NCI-H345 (cell line): Measurements from ENCODE around the gene MIA.
"Not testable (repeated sequence)": the region's sequence is repeated elsewhere in the genome, so short reads cannot be mapped to it uniquely, and the experiment has no call there.

Source experiments
- DNase-seq: peaks from one replicate; lab custom pipeline; 2025; lab: John Stamatoyannopoulos, UW

Gene MIA

GRCh38 chr19:40774916-40775631, at the start of gene MIA:
TSS of gene MIA (plus strand) at chr19:40775521. CDS start at chr19:40775543, 22 bp downstream.
- DNase-seq = no peak

- DNase-seq = no peak
These were observed 49.0 kb upstream of the MIA start for GRCh38 chr19:40726279-40726678.

- not testable (repeated sequence) for DNase-seq
These were observed 45.3 kb upstream of the MIA start for GRCh38 chr19:40730065-40730464.

GRCh38 chr19:40732304-40732703, 43.0 kb upstream of the MIA start:
- DNase-seq = not testable (repeated sequence)

- no peak for DNase-seq
These were observed 42.2 kb upstream of the MIA start for GRCh38 chr19:40733149-40733548.

GRCh38 chr19:40735013-40735771, 40.1 kb upstream of the MIA start:
- DNase-seq = no peak

GRCh38 chr19:40736661-40737060, 38.7 kb upstream of the MIA start:
- DNase-seq = no peak

GRCh38 chr19:40737102-40737644, 38.1 kb upstream of the MIA start:
- DNase-seq = no peak

GRCh38 chr19:40739030-40739839, 36.1 kb upstream of the MIA start:
- no peak for DNase-seq

GRCh38 chr19:40739871-40740703, 35.2 kb upstream of the MIA start:
- DNase-seq = no peak

GRCh38 chr19:40740747-40741146, 34.6 kb upstream of the MIA start:
- DNase-seq = no peak

GRCh38 chr19:40741527-40742390, 33.6 kb upstream of the MIA start:
- no peak for DNase-seq

- no peak for DNase-seq
These were observed 32.8 kb upstream of the MIA start for GRCh38 chr19:40742477-40742876.

- no peak for DNase-seq
These were observed 32.4 kb upstream of the MIA start for GRCh38 chr19:40742886-40743285.

GRCh38 chr19:40743926-40744325, 31.4 kb upstream of the MIA start:
- no peak for DNase-seq

- DNase-seq = no peak
These were observed 30.5 kb upstream of the MIA start for GRCh38 chr19:40744554-40745401.

GRCh38 chr19:40745402-40745780, 29.9 kb upstream of the MIA start:
- no peak for DNase-seq

- DNase-seq = no peak
These were observed 27.8 kb upstream of the MIA start for GRCh38 chr19:40747536-40747935.

- peak; percentile 100 for DNase-seq
These were observed 25.1 kb upstream of the MIA start, which contains the start of gene ACTMAP for GRCh38 chr19:40750058-40750873. TSS of gene ACTMAP (minus strand) at chr19:40750477. CDS start at chr19:40749803, 674 bp downstream.
